SH-SY5Y (cell line): ENCODE measurements around the gene MAL.

Experiments
- GATA2 ChIP-seq: IDR thresholded peaks from 2 replicates; pipeline ENCODE4 v1.6.1; 2011; ENCODE audit warnings: mild to moderate bottlenecking, low read depth, low read length
- GATA3 ChIP-seq: IDR thresholded peaks from 2 replicates; pipeline ENCODE4 v1.6.1; 2011; ENCODE audit warnings: low read depth, mild to moderate bottlenecking, low read length, moderate library complexity

Gene MAL

DNA sequence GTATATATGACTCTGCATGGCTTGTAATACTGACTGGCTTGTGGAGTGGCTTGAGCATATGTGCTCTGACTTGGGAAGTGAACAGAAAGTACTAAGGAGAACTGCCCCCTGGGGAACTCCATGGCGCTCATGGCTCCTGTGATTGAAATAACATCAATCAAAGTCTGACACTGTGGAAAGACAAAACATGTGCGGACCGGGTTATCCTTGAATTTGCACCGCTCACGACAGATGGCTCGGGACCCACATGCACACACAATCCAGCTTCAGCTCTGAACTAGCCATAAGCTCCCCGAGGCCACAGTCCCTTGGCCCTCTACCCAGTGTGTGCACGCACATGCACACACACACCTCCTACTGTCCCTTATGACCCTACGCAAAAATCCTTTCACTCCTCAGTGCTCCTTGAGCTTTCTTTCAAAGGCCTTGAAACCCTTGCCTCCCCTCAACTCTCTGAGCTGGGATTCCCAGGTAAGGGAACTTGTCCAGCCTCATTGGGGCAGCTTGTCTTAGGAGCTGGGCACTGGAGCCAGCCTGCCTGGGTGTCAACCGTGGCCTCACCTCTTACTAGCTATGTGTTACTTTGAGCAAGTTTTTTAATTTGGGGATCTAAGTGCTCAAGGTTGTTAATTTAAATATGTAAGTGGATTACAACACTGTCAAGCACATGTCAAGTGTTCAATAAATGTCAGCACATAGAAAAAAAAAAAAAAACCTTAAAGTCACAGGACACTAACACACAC lies 52.5 kb downstream of the MAL start:
- no peak for TF ChIP-seq GATA2
- TF ChIP-seq GATA3 = no peak

- TF ChIP-seq GATA3 = no peak
- TF ChIP-seq GATA2 = no peak
Observed at GRCh38 chr2:95079199-95079683, 53.7 kb downstream of the MAL start.

GRCh38 chr2:95082477-95082876 lies 57.0 kb downstream of the MAL start:
- TF ChIP-seq GATA2 (no peak), GATA3 (no peak)

- TF ChIP-seq GATA2 = no peak
- TF ChIP-seq GATA3 = no peak
Observed at GRCh38 chr2:95086017-95086416, 60.5 kb downstream of the MAL start.

- no peak for TF ChIP-seq GATA3
- no peak for TF ChIP-seq GATA2
Observed at GRCh38 chr2:95087379-95087778, 61.9 kb downstream of the MAL start.

DNA sequence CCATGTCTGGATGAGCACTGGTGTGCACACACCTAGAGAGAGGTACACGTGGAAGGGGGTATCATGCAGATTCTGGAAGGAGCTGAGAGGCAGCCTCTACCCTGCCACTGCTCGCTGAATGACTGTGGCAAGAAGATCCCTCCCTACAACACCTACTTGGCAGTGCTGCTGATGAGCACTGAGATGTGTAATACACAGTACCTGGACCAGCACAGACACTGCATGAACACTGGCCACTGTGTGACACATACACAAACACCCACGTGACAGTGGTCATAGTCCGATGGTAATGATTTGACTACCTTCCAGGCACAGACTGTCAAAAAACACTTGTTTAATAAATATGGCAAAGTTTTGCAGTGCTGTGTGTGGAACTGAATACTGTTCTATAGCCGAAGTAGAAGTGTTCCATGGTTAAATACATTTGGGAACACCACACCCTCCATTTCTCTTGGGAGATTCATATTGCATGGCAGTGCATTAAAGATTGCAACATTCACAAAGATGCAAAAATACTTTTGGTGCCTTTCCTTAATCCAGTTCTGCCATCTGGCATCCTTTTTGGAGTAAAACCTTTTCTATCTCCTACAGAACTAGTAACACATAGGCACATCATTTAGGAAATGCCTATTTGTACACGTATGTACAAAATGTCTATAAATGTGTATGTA lies 66.5 kb downstream of the MAL start:
- TF ChIP-seq GATA2 (no peak), GATA3 (no peak)

DNA sequence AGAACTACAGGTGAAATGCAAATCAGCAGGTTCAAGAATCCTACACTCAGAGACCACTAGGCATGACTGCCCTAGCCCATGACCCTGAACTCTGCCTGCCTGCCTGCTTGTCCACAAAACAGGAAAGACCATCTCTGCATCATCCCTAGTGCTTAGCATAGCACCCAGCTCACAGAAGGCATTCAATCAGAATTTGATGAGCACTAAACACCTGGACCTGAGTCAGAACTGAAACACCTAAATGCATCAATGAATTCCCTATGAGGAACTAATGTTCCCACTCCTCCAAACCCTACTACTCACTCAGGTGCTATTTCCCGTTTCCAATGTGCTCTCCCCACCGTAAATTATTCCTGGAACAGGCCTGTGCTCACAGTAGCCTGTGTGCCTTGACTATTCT lies 74.4 kb downstream of the MAL start:
- TF ChIP-seq GATA3 (no peak), GATA2 (no peak)
